ENCODE results near the gene ZNF506. TPM values are rescaled to one million over a fixed set of nuclear protein-coding genes. Genes with fewer than 3 reads are reported as not detected.

ZNF506 gene
- total RNA-seq, 1 experiment from 2014 or later = 0.42 TPM

DNA sequence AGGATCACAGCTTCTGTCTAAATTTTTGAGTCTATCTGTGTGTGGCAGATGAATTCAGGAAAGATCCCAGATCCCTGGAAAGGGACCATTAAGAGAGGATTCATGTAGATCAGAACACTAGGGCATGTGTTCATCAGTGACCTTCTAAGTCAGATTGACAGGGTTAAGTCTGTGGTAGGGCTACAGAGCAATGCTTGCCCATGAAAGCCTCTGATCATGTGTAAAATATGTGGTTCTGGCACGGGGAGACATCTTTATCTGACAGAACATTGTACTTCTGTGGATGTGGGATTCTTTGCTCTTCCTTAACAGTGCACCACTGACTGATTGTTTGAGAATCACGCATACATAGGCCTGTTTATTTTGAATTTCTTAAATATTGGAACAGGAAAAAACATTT lies 42.9 kb downstream of the ZNF506 start:
- H3K4me2 ChIP-seq (ENCODE audit: low read length) = no peak overlapping the region
- ChIA-PET POLR2A (no interaction called here), RAD21 (ENCODE audit: low non-redundant PET in 1 of 2, low total read pairs in 2 of 2, uncharacterized antibody in 2 of 2, unreplicated experiment in 2 of 2) (no interaction called here), CTCF (no interaction called here)
- no peak for ATAC-seq
- no peaks in the 10 kb centered on the region for H3K9me2 ChIP-seq (ENCODE audit: insufficient read depth)
- H3K36me3 ChIP-seq (ENCODE audit: control insufficient read depth in 1 of 2, insufficient read depth in 2 of 2, low read length in 2 of 2) = peaks cover 0 to 3% of the 10 kb centered on the region in 2 experiments; a peak in 2 of 4 replicates
- no peak overlapping the region for H3K4me3 ChIP-seq (replicated peaks in 1 of 2; ENCODE audit: low read depth in 1 of 2, low read length in 2 of 2)
- no peaks in the 10 kb centered on the region for H4K20me1 ChIP-seq (ENCODE audit: insufficient read depth)
- DNase-seq (ENCODE audit: low read depth, low spot score) = no peak
- H3K9ac ChIP-seq (ENCODE audit: low read length) = no peak overlapping the region
- H3K9me3 ChIP-seq (ENCODE audit: control insufficient read depth in 1 of 2, insufficient read depth in 1 of 2, low read depth in 1 of 2, low read length in 2 of 2) = peaks cover 0 to 18% of the 10 kb centered on the region in 2 experiments; a peak in 2 of 4 replicates
- no peak overlapping the region for H2AFZ ChIP-seq (ENCODE audit: low read depth, low read length, poor library complexity, severe bottlenecking)
- intact Hi-C loops (cut with micrococcal nuclease) = loop anchor here (10.0 kb wide), 1 partner anchor 234 kb away; no protein-coding TSS in a partner anchor
- H3K79me2 ChIP-seq (ENCODE audit: insufficient read depth, low read length) = peaks cover 23% of the 10 kb centered on the region
- no peaks in the 10 kb centered on the region for H3K27me3 ChIP-seq (ENCODE audit: insufficient read depth, low read length)
- TF ChIP-seq JUND (IDR thresholded peaks at IDR 0.05) (no peak), CBX3 (IDR thresholded peaks at IDR 0.05; ENCODE audit: low read depth) (no peak), TCF7L2 (IDR thresholded peaks at IDR 0.05; ENCODE audit: borderline replicate concordance, extremely low read depth, insufficient read depth, insufficient read length) (no peak), ELF1 (IDR thresholded peaks at IDR 0.05; ENCODE audit: borderline replicate concordance, low read depth) (no peak), FOSL1 (IDR thresholded peaks at IDR 0.05; ENCODE audit: low read depth) (no peak), YY1 (IDR thresholded peaks at IDR 0.05; ENCODE audit: extremely low read depth, insufficient replicate concordance, low read depth, low read length) (no peak), ZFX (IDR thresholded peaks at IDR 0.05) (no peak), EZH2 (IDR thresholded peaks at IDR 0.05) (no peak), SP1 (IDR thresholded peaks at IDR 0.05; ENCODE audit: low read depth) (no peak), SRF (IDR thresholded peaks at IDR 0.05; ENCODE audit: low read depth) (no peak), POLR2AphosphoS5 (IDR thresholded peaks at IDR 0.05; ENCODE audit: low read depth, low read length) (no peak), CEBPB (IDR thresholded peaks at IDR 0.05; ENCODE audit: low read depth) (no peak), POLR2A (IDR thresholded peaks at IDR 0.05; ENCODE audit: borderline replicate concordance, extremely low read depth, insufficient read depth, insufficient read length) (no peak)
- TF ChIP-seq, protein P1, sequence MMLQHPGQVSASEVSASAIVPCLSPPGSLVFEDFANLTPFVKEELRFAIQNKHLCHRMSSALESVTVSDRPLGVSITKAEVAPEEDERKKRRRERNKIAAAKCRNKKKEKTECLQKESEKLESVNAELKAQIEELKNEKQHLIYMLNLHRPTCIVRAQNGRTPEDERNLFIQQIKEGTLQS (IDR thresholded peaks at IDR 0.05) = no peak
- TF ChIP-seq, protein P2, sequence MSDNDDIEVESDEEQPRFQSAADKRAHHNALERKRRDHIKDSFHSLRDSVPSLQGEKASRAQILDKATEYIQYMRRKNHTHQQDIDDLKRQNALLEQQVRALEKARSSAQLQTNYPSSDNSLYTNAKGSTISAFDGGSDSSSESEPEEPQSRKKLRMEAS (IDR thresholded peaks at IDR 0.05) = no peak
- TF ChIP-seq, protein P3, sequence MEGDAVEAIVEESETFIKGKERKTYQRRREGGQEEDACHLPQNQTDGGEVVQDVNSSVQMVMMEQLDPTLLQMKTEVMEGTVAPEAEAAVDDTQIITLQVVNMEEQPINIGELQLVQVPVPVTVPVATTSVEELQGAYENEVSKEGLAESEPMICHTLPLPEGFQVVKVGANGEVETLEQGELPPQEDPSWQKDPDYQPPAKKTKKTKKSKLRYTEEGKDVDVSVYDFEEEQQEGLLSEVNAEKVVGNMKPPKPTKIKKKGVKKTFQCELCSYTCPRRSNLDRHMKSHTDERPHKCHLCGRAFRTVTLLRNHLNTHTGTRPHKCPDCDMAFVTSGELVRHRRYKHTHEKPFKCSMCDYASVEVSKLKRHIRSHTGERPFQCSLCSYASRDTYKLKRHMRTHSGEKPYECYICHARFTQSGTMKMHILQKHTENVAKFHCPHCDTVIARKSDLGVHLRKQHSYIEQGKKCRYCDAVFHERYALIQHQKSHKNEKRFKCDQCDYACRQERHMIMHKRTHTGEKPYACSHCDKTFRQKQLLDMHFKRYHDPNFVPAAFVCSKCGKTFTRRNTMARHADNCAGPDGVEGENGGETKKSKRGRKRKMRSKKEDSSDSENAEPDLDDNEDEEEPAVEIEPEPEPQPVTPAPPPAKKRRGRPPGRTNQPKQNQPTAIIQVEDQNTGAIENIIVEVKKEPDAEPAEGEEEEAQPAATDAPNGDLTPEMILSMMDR (IDR thresholded peaks at IDR 0.05 in 2 of 3, conservative IDR thresholded peaks at IDR 0.05 in 1 of 3; ENCODE audit: borderline replicate concordance in 1 of 3, insufficient read depth in 1 of 3, low read depth in 2 of 3, low read length in 2 of 3) = no peak
- TF ChIP-seq, protein P4, sequence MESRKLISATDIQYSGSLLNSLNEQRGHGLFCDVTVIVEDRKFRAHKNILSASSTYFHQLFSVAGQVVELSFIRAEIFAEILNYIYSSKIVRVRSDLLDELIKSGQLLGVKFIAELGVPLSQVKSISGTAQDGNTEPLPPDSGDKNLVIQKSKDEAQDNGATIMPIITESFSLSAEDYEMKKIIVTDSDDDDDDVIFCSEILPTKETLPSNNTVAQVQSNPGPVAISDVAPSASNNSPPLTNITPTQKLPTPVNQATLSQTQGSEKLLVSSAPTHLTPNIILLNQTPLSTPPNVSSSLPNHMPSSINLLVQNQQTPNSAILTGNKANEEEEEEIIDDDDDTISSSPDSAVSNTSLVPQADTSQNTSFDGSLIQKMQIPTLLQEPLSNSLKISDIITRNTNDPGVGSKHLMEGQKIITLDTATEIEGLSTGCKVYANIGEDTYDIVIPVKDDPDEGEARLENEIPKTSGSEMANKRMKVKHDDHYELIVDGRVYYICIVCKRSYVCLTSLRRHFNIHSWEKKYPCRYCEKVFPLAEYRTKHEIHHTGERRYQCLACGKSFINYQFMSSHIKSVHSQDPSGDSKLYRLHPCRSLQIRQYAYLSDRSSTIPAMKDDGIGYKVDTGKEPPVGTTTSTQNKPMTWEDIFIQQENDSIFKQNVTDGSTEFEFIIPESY (IDR thresholded peaks at IDR 0.05; ENCODE audit: extremely low read depth, insufficient replicate concordance, low read length) = no peak
- no TSS peak for BruUV-seq (replicated peaks)
- H3K4me1 ChIP-seq (ENCODE audit: control insufficient read depth in 1 of 2, insufficient read depth in 2 of 2, low read length in 2 of 2) = peaks cover 6 to 14% of the 10 kb centered on the region in 2 experiments; a peak in 2 of 4 replicates
- H3K27ac ChIP-seq (ENCODE audit: low read depth, low read length) = no peak overlapping the region
